Measurements from ENCODE around the gene CABCOCO1. TPM values are rescaled to one million over a fixed set of nuclear protein-coding genes. Genes with fewer than 3 reads are reported as not detected.

CABCOCO1 gene
- total and polyA plus RNA-seq, 4 experiments from 2014 or later, result not detected

DNA sequence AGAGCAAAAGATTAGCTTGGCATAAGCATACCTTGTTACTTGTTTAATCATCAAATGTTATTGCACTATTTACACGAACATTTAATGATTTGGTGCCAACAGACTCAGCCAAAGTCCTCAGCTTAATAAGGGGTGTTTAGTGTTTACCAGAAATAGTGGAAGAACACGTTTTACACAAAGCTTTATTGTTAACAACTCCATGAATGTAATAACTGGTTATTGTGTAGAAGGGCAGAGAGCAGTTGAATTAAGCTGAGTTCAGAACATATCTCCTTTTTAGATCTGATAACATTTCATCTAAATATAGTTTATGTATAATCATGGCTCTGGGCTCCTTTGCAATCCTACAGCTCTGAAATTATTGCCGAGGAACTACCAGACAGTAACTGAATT is 99.1 kb downstream of the CABCOCO1 start:
- H3K4me1 Mint-ChIP-seq, result peaks cover 12 to 17% (median 12%) of the 10 kb centered on the region in 4 donors
- CTCF ChIA-PET (ENCODE audit: partially characterized antibody), result interaction anchor here (1.3 to 9.4 kb wide), 2 partner anchors 12 to 73 kb away, joined by 5 to 89 read pairs; no protein-coding TSS in a partner anchor
- H3K27me3 Mint-ChIP-seq, result no peaks in the 10 kb centered on the region

GRCh38 chr10:61763778-61764177 is 101.0 kb downstream of the CABCOCO1 start:
- no peak overlapping the region for H3K4me3 ChIP-seq (ENCODE audit: low read length in 2 of 2)
- peaks cover 17% of the 10 kb centered on the region for H3K4me1 ChIP-seq (ENCODE audit: insufficient read depth, low read length)
- Mint-ChIP-seq H3K9me3 (no peaks in the 10 kb centered on the region), H3K27me3 (no peaks in the 10 kb centered on the region), H3K4me1 (peaks cover 12 to 17% (median 12%) of the 10 kb centered on the region in 4 donors), H3K4me3 (no peak overlapping the region), H3K27ac (no peak overlapping the region), H3K36me3 (peaks cover 0 to 5% of the 10 kb centered on the region in 2 donors)
- no peaks in the 10 kb centered on the region for H3K36me3 ChIP-seq (ENCODE audit: insufficient read depth, low read length)
- H3K9me3 ChIP-seq (ENCODE audit: control insufficient read depth in 1 of 2, low read length in 2 of 2), result no peaks in the 10 kb centered on the region
- DNase-seq, result no peak
- CTCF ChIA-PET (ENCODE audit: partially characterized antibody), result interaction anchor here (1.2 to 9.4 kb wide), 2 partner anchors 14 to 133 kb away, joined by 3 to 89 read pairs; no protein-coding TSS in a partner anchor
- intact Hi-C loops (cut with micrococcal nuclease), result no loop called here
- POLR2A ChIA-PET (ENCODE audit: partially characterized antibody), result interaction anchor here (2.4 kb wide), 1 partner anchor 12 kb away, joined by 17 read pairs; no protein-coding TSS in a partner anchor
- no peak overlapping the region for H3K27ac ChIP-seq (ENCODE audit: low read depth, low read length)
- H3K27me3 ChIP-seq (ENCODE audit: insufficient read depth, low read length), result no peaks in the 10 kb centered on the region

More for the DNA sequence above, 99.1 kb downstream of the CABCOCO1 start:
- POLR2A ChIA-PET (ENCODE audit: partially characterized antibody), result interaction anchor here (0.9 kb wide), 1 partner anchor 9 kb away, joined by 4 read pairs; no protein-coding TSS in a partner anchor
- no peak for DNase-seq
- Mint-ChIP-seq H3K27ac (no peak overlapping the region), H3K9me3 (peaks cover 0 to 1% (median 0%) of the 10 kb centered on the region in 8 donors), H3K4me3 (no peak overlapping the region), H3K36me3 (peaks cover 0 to 5% of the 10 kb centered on the region in 2 donors)
- intact Hi-C loops (cut with micrococcal nuclease), result no loop called here
- Histone ChIP-seq H3K36me3 (ENCODE audit: insufficient read depth, low read length) (no peaks in the 10 kb centered on the region), H3K4me3 (ENCODE audit: low read length in 2 of 2) (no peak overlapping the region), H3K4me1 (ENCODE audit: insufficient read depth, low read length) (peaks cover 17% of the 10 kb centered on the region), H3K27me3 (ENCODE audit: insufficient read depth, low read length) (no peaks in the 10 kb centered on the region), H3K9me3 (ENCODE audit: control insufficient read depth in 1 of 2, low read length in 2 of 2) (no peaks in the 10 kb centered on the region), H3K27ac (ENCODE audit: low read depth, low read length) (no peak overlapping the region)

- no peaks in the 10 kb centered on the region for H3K9me3 ChIP-seq (ENCODE audit: control insufficient read depth in 1 of 2, low read length in 2 of 2)
- intact Hi-C loops (cut with micrococcal nuclease), result no loop called here
- no peaks in the 10 kb centered on the region for H3K27me3 ChIP-seq (ENCODE audit: insufficient read depth, low read length)
- no peak overlapping the region for H3K27ac ChIP-seq (ENCODE audit: low read depth, low read length)
- Mint-ChIP-seq H3K27me3 (no peaks in the 10 kb centered on the region), H3K9me3 (no peaks in the 10 kb centered on the region), H3K4me1 (peaks cover 12 to 17% (median 12%) of the 10 kb centered on the region in 4 donors), H3K36me3 (peaks cover 0 to 1% of the 10 kb centered on the region in 2 donors), H3K4me3 (no peak overlapping the region), H3K27ac (peak overlapping the region in 3 of 7 donors; percentile 4 to 71 (median 8))
- H3K4me3 ChIP-seq (ENCODE audit: low read length in 2 of 2), result no peak overlapping the region
- H3K4me1 ChIP-seq (ENCODE audit: insufficient read depth, low read length), result peaks cover 17% of the 10 kb centered on the region
- ChIA-PET CTCF (ENCODE audit: partially characterized antibody) (interaction anchor here (1.2 to 9.4 kb wide), 4 partner anchors 7 to 132 kb away, joined by 3 to 89 read pairs (median 4); no protein-coding TSS in a partner anchor), POLR2A (ENCODE audit: partially characterized antibody) (interaction anchor here (2.4 kb wide), 1 partner anchor 12 kb away, joined by 17 read pairs; no protein-coding TSS in a partner anchor)
- H3K36me3 ChIP-seq (ENCODE audit: insufficient read depth, low read length), result no peaks in the 10 kb centered on the region
- no peak for DNase-seq
Observed at GRCh38 chr10:61764486-61764885, 101.8 kb downstream of the CABCOCO1 start.

- Histone ChIP-seq H3K27me3 (ENCODE audit: insufficient read depth, low read length) (no peaks in the 10 kb centered on the region), H3K9me3 (ENCODE audit: control insufficient read depth in 1 of 2, low read length in 2 of 2) (no peaks in the 10 kb centered on the region), H3K4me3 (ENCODE audit: low read length in 2 of 2) (no peak overlapping the region), H3K36me3 (ENCODE audit: insufficient read depth, low read length) (no peaks in the 10 kb centered on the region), H3K27ac (ENCODE audit: low read depth, low read length) (no peak overlapping the region), H3K4me1 (ENCODE audit: insufficient read depth, low read length) (peaks cover 17% of the 10 kb centered on the region)
- peak in 4 of 5 donors; percentile 16 to 27 (median 18) for DNase-seq
- ChIA-PET POLR2A (ENCODE audit: partially characterized antibody) (interaction anchor here (0.6 to 2.4 kb wide), 3 partner anchors 9 to 174 kb away, joined by 3 to 17 read pairs (median 3); no protein-coding TSS in a partner anchor), CTCF (ENCODE audit: partially characterized antibody) (interaction anchor here (0.9 to 9.4 kb wide), 6 partner anchors 8 to 131 kb away, joined by 3 to 89 read pairs (median 3); no protein-coding TSS in a partner anchor)
- intact Hi-C loops (cut with micrococcal nuclease), result no loop called here
- Mint-ChIP-seq H3K9me3 (no peaks in the 10 kb centered on the region), H3K27ac (peak overlapping the region; percentile 19 to 91 (median 70)), H3K36me3 (no peaks in the 10 kb centered on the region), H3K27me3 (no peaks in the 10 kb centered on the region), H3K4me1 (peaks cover 12 to 17% (median 12%) of the 10 kb centered on the region in 4 donors), H3K4me3 (peak overlapping the region in 6 of 8 donors; percentile 6 to 68 (median 44))
Observed at GRCh38 chr10:61765176-61766087, 102.7 kb downstream of the CABCOCO1 start.

GRCh38 chr10:61766927-61767326 is 104.2 kb downstream of the CABCOCO1 start:
- ChIA-PET POLR2A (ENCODE audit: partially characterized antibody) (interaction anchor here (0.8 kb wide), 1 partner anchor 11 kb away, joined by 4 read pairs; no protein-coding TSS in a partner anchor), CTCF (ENCODE audit: partially characterized antibody) (interaction anchor here (9.4 kb wide), 1 partner anchor 17 kb away, joined by 89 read pairs; no protein-coding TSS in a partner anchor)
- H3K9me3 Mint-ChIP-seq, result no peaks in the 10 kb centered on the region
- Histone ChIP-seq H3K27me3 (ENCODE audit: insufficient read depth, low read length) (no peaks in the 10 kb centered on the region), H3K36me3 (ENCODE audit: insufficient read depth, low read length) (no peaks in the 10 kb centered on the region), H3K27ac (ENCODE audit: low read depth, low read length) (no peak overlapping the region), H3K4me3 (ENCODE audit: low read length in 2 of 2) (no peak overlapping the region), H3K4me1 (ENCODE audit: insufficient read depth, low read length) (peaks cover 17% of the 10 kb centered on the region), H3K9me3 (ENCODE audit: control insufficient read depth in 1 of 2, low read length in 2 of 2) (no peaks in the 10 kb centered on the region)
- peak overlapping the region in 1 of 7 donors; percentile 10 for H3K27ac Mint-ChIP-seq
- H3K36me3 Mint-ChIP-seq, result no peaks in the 10 kb centered on the region
- no peaks in the 10 kb centered on the region for H3K27me3 Mint-ChIP-seq
- peaks cover 10 to 17% (median 12%) of the 10 kb centered on the region in 4 donors for H3K4me1 Mint-ChIP-seq
- intact Hi-C loops (cut with micrococcal nuclease), result no loop called here
- H3K4me3 Mint-ChIP-seq, result no peak overlapping the region
- no peak for DNase-seq

DNA sequence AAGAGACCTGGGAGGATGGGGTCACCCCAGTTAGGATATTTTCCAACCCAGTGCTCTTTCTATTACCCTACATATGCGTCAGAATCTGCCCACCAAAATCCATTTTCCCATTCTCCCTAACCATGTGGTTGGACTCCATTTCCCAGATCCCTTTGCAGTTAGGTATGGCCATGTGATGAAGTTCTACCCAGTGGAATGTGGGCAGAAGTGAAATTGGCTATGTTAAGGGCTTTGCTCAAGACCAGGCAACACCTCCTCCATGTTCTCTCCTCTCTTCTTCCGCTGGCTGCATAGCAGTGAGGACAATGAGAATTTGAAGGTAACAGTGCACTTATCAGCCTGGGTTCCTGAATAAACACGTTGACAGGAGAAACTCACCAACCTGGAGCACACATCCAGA is 111.3 kb downstream of the CABCOCO1 start:
- no peaks in the 10 kb centered on the region for H3K4me1 Mint-ChIP-seq
- H3K9me3 Mint-ChIP-seq, result no peaks in the 10 kb centered on the region
- H3K4me3 Mint-ChIP-seq, result no peak overlapping the region
- Histone ChIP-seq H3K4me1 (ENCODE audit: insufficient read depth, low read length) (no peaks in the 10 kb centered on the region), H3K4me3 (ENCODE audit: low read length in 2 of 2) (no peak overlapping the region), H3K27me3 (ENCODE audit: insufficient read depth, low read length) (no peaks in the 10 kb centered on the region), H3K27ac (ENCODE audit: low read depth, low read length) (no peak overlapping the region), H3K9me3 (ENCODE audit: control insufficient read depth in 1 of 2, low read length in 2 of 2) (no peaks in the 10 kb centered on the region), H3K36me3 (ENCODE audit: insufficient read depth, low read length) (no peaks in the 10 kb centered on the region)
- CTCF ChIA-PET (ENCODE audit: partially characterized antibody), result no interaction called here
- no peak overlapping the region for H3K27ac Mint-ChIP-seq
- POLR2A ChIA-PET (ENCODE audit: partially characterized antibody), result no interaction called here
- intact Hi-C loops (cut with micrococcal nuclease), result no loop called here
- DNase-seq, result no peak
- H3K36me3 Mint-ChIP-seq, result no peaks in the 10 kb centered on the region
- no peaks in the 10 kb centered on the region for H3K27me3 Mint-ChIP-seq

- H3K27ac Mint-ChIP-seq, result no peak overlapping the region
- H3K4me3 Mint-ChIP-seq, result no peak overlapping the region
- Histone ChIP-seq H3K27me3 (ENCODE audit: insufficient read depth, low read length) (no peaks in the 10 kb centered on the region), H3K36me3 (ENCODE audit: insufficient read depth, low read length) (no peaks in the 10 kb centered on the region), H3K4me1 (ENCODE audit: insufficient read depth, low read length) (no peaks in the 10 kb centered on the region), H3K9me3 (ENCODE audit: control insufficient read depth in 1 of 2, low read length in 2 of 2) (no peaks in the 10 kb centered on the region), H3K27ac (ENCODE audit: low read depth, low read length) (no peak overlapping the region), H3K4me3 (ENCODE audit: low read length in 2 of 2) (no peak overlapping the region)
- no peaks in the 10 kb centered on the region for H3K36me3 Mint-ChIP-seq
- H3K4me1 Mint-ChIP-seq, result peaks cover 3 to 6% (median 4%) of the 10 kb centered on the region in 4 donors
- POLR2A ChIA-PET (ENCODE audit: partially characterized antibody), result no interaction called here
- CTCF ChIA-PET (ENCODE audit: partially characterized antibody), result no interaction called here
- DNase-seq, result no peak
- no peaks in the 10 kb centered on the region for H3K27me3 Mint-ChIP-seq
- intact Hi-C loops (cut with micrococcal nuclease), result no loop called here
- H3K9me3 Mint-ChIP-seq, result no peaks in the 10 kb centered on the region
Observed at GRCh38 chr10:61775111-61775510, 112.4 kb downstream of the CABCOCO1 start.

All from CD4-positive, alpha-beta memory T cell (primary cell).